ENCODE data around the gene BEND5. TPM values are rescaled to one million over a fixed set of nuclear protein-coding genes. Genes with fewer than 3 reads are reported as not detected.

BEND5 gene
- total and polyA plus RNA-seq, 11 donors, result 0.85 to 6.4 (median 3.5) TPM

- TF ChIP-seq POLR2A (IDR thresholded peaks at IDR 0.05) (no peak), CTCF (IDR thresholded peaks at IDR 0.05) (no peak)
- ATAC-seq, result no peak
- 94 to 100% (median 94%) methylated on average over 1 of the region's 1 CpG for WGBS, 4 donors
- intact Hi-C loops (cut with DNase I), result no loop called here
- Histone ChIP-seq H3K36me3 (peaks cover 0 to 74% (median 26%) of the 10 kb centered on the region in 9 donors), H3K9me3 (no peaks in the 10 kb centered on the region), H3K27me3 (no peaks in the 10 kb centered on the region), H3K27ac (no peak overlapping the region), H3K4me1 (peaks cover 0 to 6% (median 0%) of the 10 kb centered on the region in 12 donors), H3K4me3 (no peak overlapping the region)
- DNase-seq, result no peak
Observed at GRCh38 chr1:48756683-48757316, 19.9 kb downstream of the BEND5 start.

GRCh38 chr1:48753293-48753692 is 23.4 kb downstream of the BEND5 start:
- Histone ChIP-seq H3K27ac (no peak overlapping the region), H3K27me3 (no peaks in the 10 kb centered on the region), H3K4me1 (peaks cover 0 to 6% (median 0%) of the 10 kb centered on the region in 12 donors), H3K4me3 (no peak overlapping the region), H3K36me3 (peaks cover 0 to 67% (median 23%) of the 10 kb centered on the region in 9 donors), H3K9me3 (no peaks in the 10 kb centered on the region)
- TF ChIP-seq CTCF (IDR thresholded peaks at IDR 0.05), result no peak
- TF ChIP-seq POLR2A (IDR thresholded peaks at IDR 0.05), result no peak
- ATAC-seq, result no peak
- no peak for DNase-seq
- intact Hi-C loops (cut with DNase I), result no loop called here
- WGBS, 4 donors, result 75 to 92% (median 79%) methylated on average over 1 of the region's 1 CpG

GRCh38 chr1:48750109-48750508 is 26.6 kb downstream of the BEND5 start:
- Histone ChIP-seq H3K27me3 (no peaks in the 10 kb centered on the region), H3K27ac (no peak overlapping the region), H3K36me3 (peaks cover 0 to 51% (median 16%) of the 10 kb centered on the region in 9 donors), H3K4me1 (peaks cover 0 to 6% (median 0%) of the 10 kb centered on the region in 12 donors), H3K4me3 (no peak overlapping the region), H3K9me3 (no peaks in the 10 kb centered on the region)
- TF ChIP-seq POLR2A (IDR thresholded peaks at IDR 0.05), result no peak
- no peak for TF ChIP-seq CTCF (IDR thresholded peaks at IDR 0.05)
- ATAC-seq (no peak), DNase-seq (no peak)
- 84 to 100% (median 97%) methylated on average over 1 of the region's 1 CpG for WGBS, 4 donors
- intact Hi-C loops (cut with DNase I), result no loop called here

GRCh38 chr1:48749068-48749467 is 27.6 kb downstream of the BEND5 start:
- Histone ChIP-seq H3K4me3 (no peak overlapping the region), H3K4me1 (peaks cover 0 to 6% (median 0%) of the 10 kb centered on the region in 12 donors), H3K27ac (no peak overlapping the region), H3K9me3 (no peaks in the 10 kb centered on the region), H3K36me3 (peaks cover 0 to 50% (median 15%) of the 10 kb centered on the region in 9 donors), H3K27me3 (no peaks in the 10 kb centered on the region)
- intact Hi-C loops (cut with DNase I), result no loop called here
- ATAC-seq, result no peak
- no peak for TF ChIP-seq CTCF (IDR thresholded peaks at IDR 0.05)
- TF ChIP-seq POLR2A (IDR thresholded peaks at IDR 0.05), result no peak
- DNase-seq, result no peak
- 85 to 91% (median 89%) methylated on average over 7 of the region's 7 CpGs for WGBS, 4 donors
